PFSK-1 (cell line): ENCODE results near the gene IPCEF1.

Source experiments
- FOXP2 ChIP-seq: optimal IDR thresholded peaks from 2 replicates; pipeline ENCODE3; 2011; ENCODE audit warnings: borderline replicate concordance, control low read depth, inconsistent platforms; ENCODE audit not compliant: insufficient read depth; ENCODE audit errors: extremely low read length, extremely low read depth
- POLR2AphosphoS5 ChIP-seq: IDR thresholded peaks from 2 replicates; pipeline ENCODE4 v1.6.1; 2012; ENCODE audit warnings: low read depth, mild to moderate bottlenecking, control low read depth, low read length, moderate library complexity
- REST ChIP-seq, 2 experiments: IDR thresholded peaks; 2 replicates each; pipeline versions ENCODE4 v1.6.1 to v1.8.0; 2011 to 2012; ENCODE audit warnings: low read depth in 2 of 2, low read length in 2 of 2, control low read depth in 1 of 2, inconsistent platforms in 1 of 2, mild to moderate bottlenecking in 1 of 2, moderate library complexity in 1 of 2; ENCODE audit not compliant: insufficient read depth in 1 of 2
- SIN3A ChIP-seq: IDR thresholded peaks from 2 replicates; pipeline ENCODE4 v1.6.1; 2012; ENCODE audit warnings: mild to moderate bottlenecking, low read length, moderate library complexity, borderline replicate concordance; ENCODE audit not compliant: insufficient read depth
- TAF1 ChIP-seq: IDR thresholded peaks from 2 replicates; pipeline ENCODE4 v1.6.1; 2012; ENCODE audit warnings: low read length, control low read depth, borderline replicate concordance; ENCODE audit not compliant: insufficient read depth

GRCh38 chr6:154402081-154402780, 45.6 kb upstream of the IPCEF1 start:
- no peak for TF ChIP-seq POLR2AphosphoS5
- no peak for TF ChIP-seq TAF1
- TF ChIP-seq REST (IDR thresholded peaks at IDR 0.05; ENCODE audit: insufficient read depth in 1 of 2, low read depth in 2 of 2, low read length in 2 of 2) = no peak
- TF ChIP-seq SIN3A = no peak
- no peak for TF ChIP-seq FOXP2
